Left ventricle myocardium inferior (tissue), 1 donor: ENCODE data around the gene RXRB. TPM values are rescaled to one million over a fixed set of nuclear protein-coding genes. Genes with fewer than 3 reads are reported as not detected.

ENCODE experiments used
- DNase-seq: peaks from one replicate; pipeline ENCODE4 v3.0.0-alpha.2; 2020
- H3K27ac ChIP-seq: fragments of 200-600 bp; replicated peaks from 2 replicates; pipeline ENCODE4 v1.8.0; 2021
- H3K27me3 ChIP-seq: fragments of 200-600 bp; 2 replicates; pipeline ENCODE4 v1.8.0; 2021; ENCODE audit warnings: low read depth
- H3K36me3 ChIP-seq: fragments of 200-600 bp; 2 replicates; pipeline ENCODE4 v1.8.0; 2021
- H3K4me1 ChIP-seq: fragments of 200-600 bp; 2 replicates; pipeline ENCODE4 v1.8.0; 2021
- H3K4me3 ChIP-seq: fragments of 200-600 bp; 2 replicates; pipeline ENCODE4 v1.8.0; 2021; ENCODE audit warnings: mild to moderate bottlenecking, moderate library complexity
- H3K9me3 ChIP-seq: fragments of 200-600 bp; replicated peaks from 2 replicates; pipeline ENCODE4 v1.8.0; 2021
- intact Hi-C: fragments of 100-400 bp; cut with micrococcal nuclease; formaldehyde crosslinking; loops from one replicate; pipeline ENCODE4 v1.11.0; 2022
- total RNA-seq: library from RNA; stranded (reverse); fragmentation: NEBNext Ultra II Directional; extraction: Animal tissue kit (Norgen Biotek cat#: 25700); gene quantifications from one replicate; pipeline ENCODE4 v1.2.1, GENCODE V29; 2021
- TF ChIP-seq, protein P1 (sequence below): fragments of 200-600 bp; IDR thresholded peaks from 2 replicates; pipeline ENCODE4 v1.8.0; 2021; ENCODE audit warnings: antibody characterized with exemption, mild to moderate bottlenecking, borderline replicate concordance
- donor health status: DM: no; HTN: yes; CAD: no; lungs with severe emphysema.

RXRB gene
- total RNA-seq, 1 donor from 2014 or later = 40.3 TPM

DNA sequence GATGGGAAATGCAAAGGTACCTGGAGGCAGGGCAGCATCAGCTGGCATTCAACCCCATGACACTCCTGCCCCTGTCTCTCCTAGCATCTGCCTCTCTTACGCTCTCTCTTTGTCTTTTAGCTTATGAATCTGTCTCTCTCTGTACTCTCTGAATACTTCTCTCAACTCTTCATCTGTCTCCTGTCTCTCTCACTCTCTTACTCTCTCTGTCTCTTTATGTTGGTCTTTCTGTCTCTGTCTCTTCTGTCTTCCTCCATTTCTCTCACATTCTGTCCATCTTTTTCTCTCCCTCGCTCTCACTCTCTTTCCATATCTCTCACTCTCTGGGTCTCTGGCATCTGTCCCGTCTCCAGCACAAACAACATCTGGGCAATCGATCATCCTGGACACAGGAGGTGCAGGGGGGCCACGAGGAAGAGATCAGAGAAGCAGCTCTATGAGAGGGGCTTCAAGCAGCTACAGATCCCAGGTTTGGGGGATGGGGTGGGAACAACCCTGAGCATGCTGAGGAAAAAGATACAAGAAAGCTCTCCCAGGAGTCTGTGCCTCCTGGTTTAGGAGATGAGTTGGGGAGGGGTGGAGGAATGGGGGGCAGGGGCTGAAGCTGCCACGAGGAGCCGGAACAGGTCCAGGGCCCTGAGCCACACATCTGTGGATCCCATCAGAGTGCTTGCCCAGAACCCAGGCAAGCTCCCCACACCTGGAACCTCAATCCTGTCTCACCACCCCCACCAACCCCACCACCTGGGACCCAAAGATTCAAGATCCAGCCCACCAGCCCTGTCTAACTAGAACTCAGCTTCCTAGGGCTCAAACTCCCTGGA lies 10.6 kb downstream of the RXRB start:
- Histone ChIP-seq H3K27ac (no peak overlapping the region), H3K4me3 (no peak overlapping the region), H3K9me3 (no peaks in the 10 kb centered on the region), H3K27me3 (peaks cover 6% of the 10 kb centered on the region), H3K4me1 (peaks cover 33% of the 10 kb centered on the region), H3K36me3 (peaks cover 9% of the 10 kb centered on the region)
- intact Hi-C loops = no loop called here
- no peak for DNase-seq
- TF ChIP-seq, protein P1, sequence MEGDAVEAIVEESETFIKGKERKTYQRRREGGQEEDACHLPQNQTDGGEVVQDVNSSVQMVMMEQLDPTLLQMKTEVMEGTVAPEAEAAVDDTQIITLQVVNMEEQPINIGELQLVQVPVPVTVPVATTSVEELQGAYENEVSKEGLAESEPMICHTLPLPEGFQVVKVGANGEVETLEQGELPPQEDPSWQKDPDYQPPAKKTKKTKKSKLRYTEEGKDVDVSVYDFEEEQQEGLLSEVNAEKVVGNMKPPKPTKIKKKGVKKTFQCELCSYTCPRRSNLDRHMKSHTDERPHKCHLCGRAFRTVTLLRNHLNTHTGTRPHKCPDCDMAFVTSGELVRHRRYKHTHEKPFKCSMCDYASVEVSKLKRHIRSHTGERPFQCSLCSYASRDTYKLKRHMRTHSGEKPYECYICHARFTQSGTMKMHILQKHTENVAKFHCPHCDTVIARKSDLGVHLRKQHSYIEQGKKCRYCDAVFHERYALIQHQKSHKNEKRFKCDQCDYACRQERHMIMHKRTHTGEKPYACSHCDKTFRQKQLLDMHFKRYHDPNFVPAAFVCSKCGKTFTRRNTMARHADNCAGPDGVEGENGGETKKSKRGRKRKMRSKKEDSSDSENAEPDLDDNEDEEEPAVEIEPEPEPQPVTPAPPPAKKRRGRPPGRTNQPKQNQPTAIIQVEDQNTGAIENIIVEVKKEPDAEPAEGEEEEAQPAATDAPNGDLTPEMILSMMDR = no peak

DNA sequence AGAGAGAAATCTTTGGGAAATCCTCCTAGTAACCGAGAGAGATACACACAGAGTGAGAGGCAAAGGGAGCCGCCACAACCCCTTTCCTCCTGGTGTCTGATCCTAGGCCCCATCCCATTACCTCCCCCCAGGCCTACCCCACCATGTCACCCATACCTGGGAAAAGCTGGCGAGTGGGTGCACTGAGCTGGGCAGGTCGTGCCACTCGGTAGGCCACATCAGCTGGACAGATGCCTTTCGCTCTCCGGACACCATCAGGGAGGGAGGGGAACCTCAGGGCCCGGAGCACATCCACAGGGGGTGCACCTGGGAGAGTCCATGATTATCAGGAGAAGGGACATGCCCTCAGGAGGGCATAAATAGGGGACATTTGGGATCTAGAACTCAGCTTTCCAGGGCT lies 11.3 kb downstream of the RXRB start:
- Histone ChIP-seq H3K36me3 (peaks cover 3% of the 10 kb centered on the region), H3K27me3 (peaks cover 6% of the 10 kb centered on the region), H3K27ac (no peak overlapping the region), H3K9me3 (no peaks in the 10 kb centered on the region), H3K4me3 (no peak overlapping the region), H3K4me1 (peaks cover 30% of the 10 kb centered on the region)
- intact Hi-C loops = no loop called here
- no peak for DNase-seq
- TF ChIP-seq, protein P1 = no peak

DNA sequence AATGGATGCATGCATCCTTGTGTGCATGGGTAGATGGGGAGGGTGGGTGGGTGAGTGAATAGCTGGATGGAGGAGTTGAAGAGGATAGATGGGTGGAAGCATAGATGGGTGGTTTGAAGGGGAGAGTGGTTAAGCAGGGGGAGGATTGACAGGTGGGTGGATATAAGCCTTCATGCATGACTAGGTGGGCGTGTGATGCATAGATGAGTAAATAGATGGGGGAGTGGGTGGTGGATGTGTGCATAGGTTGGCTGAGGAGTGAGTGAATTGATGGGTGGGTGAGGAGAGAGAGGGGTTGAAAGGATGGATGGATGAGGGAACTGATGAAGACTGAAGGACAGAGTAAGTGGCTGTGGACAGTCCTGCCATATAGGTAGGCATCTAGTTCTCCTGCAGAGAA lies 12.7 kb downstream of the RXRB start:
- no peak overlapping the region for H3K4me3 ChIP-seq
- no peaks in the 10 kb centered on the region for H3K36me3 ChIP-seq
- H3K9me3 ChIP-seq = no peaks in the 10 kb centered on the region
- intact Hi-C loops = no loop called here
- TF ChIP-seq, protein P1 = no peak
- peaks cover 6% of the 10 kb centered on the region for H3K27me3 ChIP-seq
- H3K4me1 ChIP-seq = peaks cover 32% of the 10 kb centered on the region
- no peak for DNase-seq
- H3K27ac ChIP-seq = no peak overlapping the region

DNA sequence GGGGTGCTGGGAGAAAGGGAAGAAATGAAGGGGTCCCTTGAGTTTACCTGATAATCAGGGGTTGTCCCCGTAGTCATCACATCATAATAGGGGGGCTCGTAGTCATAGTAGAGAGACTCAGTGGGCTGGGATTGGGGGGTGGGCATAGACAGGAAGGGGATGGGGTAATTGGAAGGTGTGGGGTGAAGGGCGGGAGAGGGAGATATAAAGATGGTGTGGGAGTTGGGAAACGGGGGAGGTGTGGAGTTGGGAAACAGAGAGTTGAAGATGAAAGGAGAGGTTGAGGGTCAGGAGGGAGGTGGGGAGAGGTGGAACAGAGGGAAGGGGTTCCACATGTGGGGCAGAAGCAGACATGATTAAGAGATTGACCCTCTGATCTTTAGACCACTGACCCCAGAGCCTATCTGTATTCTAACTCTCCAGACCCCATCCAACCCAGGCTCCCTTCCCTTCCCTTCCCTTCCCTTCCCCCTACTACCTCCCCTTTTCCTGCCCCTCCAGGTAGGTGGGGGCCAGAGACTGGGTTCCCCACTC lies 14.7 kb downstream of the RXRB start:
- Histone ChIP-seq H3K27me3 (no peaks in the 10 kb centered on the region), H3K4me3 (no peak overlapping the region), H3K27ac (no peak overlapping the region), H3K4me1 (peaks cover 11% of the 10 kb centered on the region), H3K9me3 (no peaks in the 10 kb centered on the region), H3K36me3 (no peaks in the 10 kb centered on the region)
- DNase-seq = no peak
- TF ChIP-seq, protein P1 = no peak
- intact Hi-C loops = no loop called here

DNA sequence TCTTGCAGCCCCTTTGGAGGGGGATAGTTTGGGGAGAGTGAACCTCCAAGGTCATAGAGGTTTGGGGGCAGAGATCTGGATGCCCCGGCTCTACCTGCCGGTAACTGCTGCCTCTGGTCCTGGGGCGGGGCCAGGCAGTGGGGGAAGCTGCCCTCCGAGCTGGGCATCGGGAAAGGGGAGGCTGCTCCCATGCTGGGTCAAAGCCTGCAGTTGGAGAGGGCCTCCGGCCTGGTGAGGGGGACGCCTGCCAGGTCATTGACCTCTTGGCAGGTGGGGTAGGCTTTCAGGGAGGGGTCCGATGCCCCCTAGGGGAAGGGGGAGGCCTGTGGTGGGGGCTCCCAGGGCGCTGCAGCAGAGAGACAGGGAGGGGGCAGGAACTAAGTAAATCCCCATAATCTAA lies 15.3 kb downstream of the RXRB start:
- no peak overlapping the region for H3K27ac ChIP-seq
- TF ChIP-seq, protein P1 = no peak
- DNase-seq = no peak
- H3K4me3 ChIP-seq = no peak overlapping the region
- peaks cover 9% of the 10 kb centered on the region for H3K4me1 ChIP-seq
- H3K27me3 ChIP-seq = no peaks in the 10 kb centered on the region
- intact Hi-C loops = no loop called here
- H3K36me3 ChIP-seq = no peaks in the 10 kb centered on the region
- no peaks in the 10 kb centered on the region for H3K9me3 ChIP-seq
